HCT116 (cell line): ENCODE data around the gene MAP1LC3B.

Source experiments
- EGR1 ChIP-seq: IDR thresholded peaks from 2 replicates; pipeline ENCODE4 v1.6.1; 2012; ENCODE audit warnings: low read depth
- ELF1 ChIP-seq: IDR thresholded peaks from 2 replicates; pipeline ENCODE4 v1.6.1; 2012; ENCODE audit warnings: low read depth, borderline replicate concordance
- EZH2 ChIP-seq: fragments of 200-600 bp; sonication (generic); IDR thresholded peaks from 2 replicates; pipeline ENCODE4 v1.6.1; 2017; ENCODE audit warnings: antibody characterized with exemption, mixed run types
- EZH2phosphoT487 ChIP-seq: fragments of 200-600 bp; IDR thresholded peaks from 2 replicates; pipeline ENCODE4 v1.6.1; 2018; ENCODE audit warnings: antibody characterized with exemption, borderline replicate concordance
- POLR2A ChIP-seq: IDR thresholded peaks from 2 replicates; pipeline ENCODE4 v1.7.0; 2011; ENCODE audit warnings: borderline replicate concordance; ENCODE audit not compliant: insufficient read depth, insufficient read length; ENCODE audit errors: extremely low read depth
- POLR2AphosphoS5 ChIP-seq: IDR thresholded peaks from 2 replicates; pipeline ENCODE4 v1.6.1; 2011; ENCODE audit warnings: mild to moderate bottlenecking, low read depth, low read length, moderate library complexity
- ZNF274 ChIP-seq: fragments of 200-500 bp; sonication (Bioruptor generic); IDR thresholded peaks from 2 replicates; pipeline ENCODE4 v1.6.1; 2014; ENCODE audit warnings: mild to moderate bottlenecking, low read depth, low read length, inconsistent platforms
- TF ChIP-seq, protein P1 (sequence below), 3 experiments: fragments of 200-600 bp in 1 of 3; sonication (generic) in 1 of 3; IDR thresholded peaks in 2 of 3; conservative IDR thresholded peaks in 1 of 3; 2 replicates each; pipeline ENCODE4 v1.5.1; 2012 to 2017; ENCODE audit warnings: low read depth in 2 of 3, low read length in 2 of 3, antibody characterized with exemption in 1 of 3, borderline replicate concordance in 1 of 3, control low read depth in 1 of 3, mild to moderate bottlenecking in 1 of 3, mixed read lengths in 1 of 3, mixed run types in 1 of 3, moderate library complexity in 1 of 3; ENCODE audit not compliant: insufficient read depth in 1 of 3
- TF ChIP-seq, protein P2 (sequence below): IDR thresholded peaks from 2 replicates; pipeline ENCODE4 v1.6.1; 2012; ENCODE audit warnings: low read depth
- TF ChIP-seq, protein P3 (sequence below): IDR thresholded peaks from 2 replicates; pipeline ENCODE4 v1.6.1; 2012
- TF ChIP-seq, protein P4 (sequence below): IDR thresholded peaks from 2 replicates; pipeline ENCODE4 v1.6.1; 2011; ENCODE audit warnings: mild to moderate bottlenecking, low read length, moderate library complexity; ENCODE audit not compliant: insufficient replicate concordance; ENCODE audit errors: extremely low read depth
- TF ChIP-seq, protein P5 (sequence below): IDR thresholded peaks from 2 replicates; pipeline ENCODE4 v1.6.1; 2012

DNA sequence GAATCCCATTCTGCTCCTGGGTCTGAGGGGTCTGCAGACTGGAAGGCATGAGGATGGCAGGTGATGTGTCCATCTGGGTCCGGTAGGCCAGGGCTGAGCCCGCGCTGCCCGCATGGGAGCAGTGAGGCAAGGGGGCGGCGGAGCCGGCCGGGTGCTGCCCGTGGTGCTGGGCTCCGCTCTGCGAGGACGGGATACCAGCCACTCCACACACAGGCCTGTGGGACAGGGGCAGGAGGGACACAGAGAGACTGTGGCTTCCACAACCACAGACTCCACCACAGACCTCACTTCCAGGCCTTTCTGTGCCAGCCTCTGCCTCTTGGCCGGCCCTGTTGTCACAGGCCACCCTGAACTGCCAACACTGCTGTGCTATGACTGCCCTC is 25.4 kb downstream of the MAP1LC3B start:
- TF ChIP-seq EZH2: no peak
- TF ChIP-seq, protein P1, sequence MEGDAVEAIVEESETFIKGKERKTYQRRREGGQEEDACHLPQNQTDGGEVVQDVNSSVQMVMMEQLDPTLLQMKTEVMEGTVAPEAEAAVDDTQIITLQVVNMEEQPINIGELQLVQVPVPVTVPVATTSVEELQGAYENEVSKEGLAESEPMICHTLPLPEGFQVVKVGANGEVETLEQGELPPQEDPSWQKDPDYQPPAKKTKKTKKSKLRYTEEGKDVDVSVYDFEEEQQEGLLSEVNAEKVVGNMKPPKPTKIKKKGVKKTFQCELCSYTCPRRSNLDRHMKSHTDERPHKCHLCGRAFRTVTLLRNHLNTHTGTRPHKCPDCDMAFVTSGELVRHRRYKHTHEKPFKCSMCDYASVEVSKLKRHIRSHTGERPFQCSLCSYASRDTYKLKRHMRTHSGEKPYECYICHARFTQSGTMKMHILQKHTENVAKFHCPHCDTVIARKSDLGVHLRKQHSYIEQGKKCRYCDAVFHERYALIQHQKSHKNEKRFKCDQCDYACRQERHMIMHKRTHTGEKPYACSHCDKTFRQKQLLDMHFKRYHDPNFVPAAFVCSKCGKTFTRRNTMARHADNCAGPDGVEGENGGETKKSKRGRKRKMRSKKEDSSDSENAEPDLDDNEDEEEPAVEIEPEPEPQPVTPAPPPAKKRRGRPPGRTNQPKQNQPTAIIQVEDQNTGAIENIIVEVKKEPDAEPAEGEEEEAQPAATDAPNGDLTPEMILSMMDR (IDR thresholded peaks at IDR 0.05 in 2 of 3, conservative IDR thresholded peaks at IDR 0.05 in 1 of 3; ENCODE audit: borderline replicate concordance in 1 of 3, insufficient read depth in 1 of 3, low read depth in 2 of 3, low read length in 2 of 3): no peak
- TF ChIP-seq, protein P2, sequence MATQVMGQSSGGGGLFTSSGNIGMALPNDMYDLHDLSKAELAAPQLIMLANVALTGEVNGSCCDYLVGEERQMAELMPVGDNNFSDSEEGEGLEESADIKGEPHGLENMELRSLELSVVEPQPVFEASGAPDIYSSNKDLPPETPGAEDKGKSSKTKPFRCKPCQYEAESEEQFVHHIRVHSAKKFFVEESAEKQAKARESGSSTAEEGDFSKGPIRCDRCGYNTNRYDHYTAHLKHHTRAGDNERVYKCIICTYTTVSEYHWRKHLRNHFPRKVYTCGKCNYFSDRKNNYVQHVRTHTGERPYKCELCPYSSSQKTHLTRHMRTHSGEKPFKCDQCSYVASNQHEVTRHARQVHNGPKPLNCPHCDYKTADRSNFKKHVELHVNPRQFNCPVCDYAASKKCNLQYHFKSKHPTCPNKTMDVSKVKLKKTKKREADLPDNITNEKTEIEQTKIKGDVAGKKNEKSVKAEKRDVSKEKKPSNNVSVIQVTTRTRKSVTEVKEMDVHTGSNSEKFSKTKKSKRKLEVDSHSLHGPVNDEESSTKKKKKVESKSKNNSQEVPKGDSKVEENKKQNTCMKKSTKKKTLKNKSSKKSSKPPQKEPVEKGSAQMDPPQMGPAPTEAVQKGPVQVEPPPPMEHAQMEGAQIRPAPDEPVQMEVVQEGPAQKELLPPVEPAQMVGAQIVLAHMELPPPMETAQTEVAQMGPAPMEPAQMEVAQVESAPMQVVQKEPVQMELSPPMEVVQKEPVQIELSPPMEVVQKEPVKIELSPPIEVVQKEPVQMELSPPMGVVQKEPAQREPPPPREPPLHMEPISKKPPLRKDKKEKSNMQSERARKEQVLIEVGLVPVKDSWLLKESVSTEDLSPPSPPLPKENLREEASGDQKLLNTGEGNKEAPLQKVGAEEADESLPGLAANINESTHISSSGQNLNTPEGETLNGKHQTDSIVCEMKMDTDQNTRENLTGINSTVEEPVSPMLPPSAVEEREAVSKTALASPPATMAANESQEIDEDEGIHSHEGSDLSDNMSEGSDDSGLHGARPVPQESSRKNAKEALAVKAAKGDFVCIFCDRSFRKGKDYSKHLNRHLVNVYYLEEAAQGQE: no peak
- no peak for TF ChIP-seq POLR2AphosphoS5
- TF ChIP-seq POLR2A: no peak
- TF ChIP-seq, protein P3, sequence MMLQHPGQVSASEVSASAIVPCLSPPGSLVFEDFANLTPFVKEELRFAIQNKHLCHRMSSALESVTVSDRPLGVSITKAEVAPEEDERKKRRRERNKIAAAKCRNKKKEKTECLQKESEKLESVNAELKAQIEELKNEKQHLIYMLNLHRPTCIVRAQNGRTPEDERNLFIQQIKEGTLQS: no peak
- no peak for TF ChIP-seq EGR1
- no peak for TF ChIP-seq ELF1
- no peak for TF ChIP-seq EZH2phosphoT487
- no peak for TF ChIP-seq ZNF274
- TF ChIP-seq, protein P4, sequence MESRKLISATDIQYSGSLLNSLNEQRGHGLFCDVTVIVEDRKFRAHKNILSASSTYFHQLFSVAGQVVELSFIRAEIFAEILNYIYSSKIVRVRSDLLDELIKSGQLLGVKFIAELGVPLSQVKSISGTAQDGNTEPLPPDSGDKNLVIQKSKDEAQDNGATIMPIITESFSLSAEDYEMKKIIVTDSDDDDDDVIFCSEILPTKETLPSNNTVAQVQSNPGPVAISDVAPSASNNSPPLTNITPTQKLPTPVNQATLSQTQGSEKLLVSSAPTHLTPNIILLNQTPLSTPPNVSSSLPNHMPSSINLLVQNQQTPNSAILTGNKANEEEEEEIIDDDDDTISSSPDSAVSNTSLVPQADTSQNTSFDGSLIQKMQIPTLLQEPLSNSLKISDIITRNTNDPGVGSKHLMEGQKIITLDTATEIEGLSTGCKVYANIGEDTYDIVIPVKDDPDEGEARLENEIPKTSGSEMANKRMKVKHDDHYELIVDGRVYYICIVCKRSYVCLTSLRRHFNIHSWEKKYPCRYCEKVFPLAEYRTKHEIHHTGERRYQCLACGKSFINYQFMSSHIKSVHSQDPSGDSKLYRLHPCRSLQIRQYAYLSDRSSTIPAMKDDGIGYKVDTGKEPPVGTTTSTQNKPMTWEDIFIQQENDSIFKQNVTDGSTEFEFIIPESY: no peak
- TF ChIP-seq, protein P5, sequence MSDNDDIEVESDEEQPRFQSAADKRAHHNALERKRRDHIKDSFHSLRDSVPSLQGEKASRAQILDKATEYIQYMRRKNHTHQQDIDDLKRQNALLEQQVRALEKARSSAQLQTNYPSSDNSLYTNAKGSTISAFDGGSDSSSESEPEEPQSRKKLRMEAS: no peak
